Measurements from ENCODE around the gene CACNB1. TPM values are rescaled to one million over a fixed set of nuclear protein-coding genes. Genes with fewer than 3 reads are reported as not detected.

CACNB1 gene
- polyA plus RNA-seq, 1 of the 3 experiments (the other 2 are of a cell fraction), result 7.4 TPM

DNA sequence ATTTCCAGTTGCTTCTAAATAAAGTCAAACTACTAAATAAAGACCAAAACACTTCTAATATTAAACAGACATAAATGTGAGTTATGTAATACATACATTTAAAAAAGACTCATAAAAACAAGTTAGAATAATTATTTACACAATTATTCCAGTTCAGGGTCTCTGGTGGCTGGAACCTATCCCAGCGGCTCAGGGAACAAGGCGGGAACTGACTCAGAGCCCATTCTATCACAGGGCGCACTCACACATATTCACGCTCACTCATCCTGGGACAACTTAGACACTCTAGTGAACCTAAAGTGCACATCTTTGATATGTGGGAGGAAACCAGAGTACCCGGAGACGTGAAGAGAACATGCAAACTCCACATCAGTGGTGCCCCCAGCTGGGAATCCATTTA lies 71.0 kb downstream of the CACNB1 start:
- no peaks in the 10 kb centered on the region for H3K36me3 ChIP-seq (replicated peaks in 1 of 2; ENCODE audit: control insufficient read depth in 1 of 2, insufficient read depth in 2 of 2, low read length in 1 of 2)
- H4K20me1 ChIP-seq (ENCODE audit: insufficient read depth), result no peaks in the 10 kb centered on the region
- H3K27me3 ChIP-seq (ENCODE audit: insufficient read depth), result no peaks in the 10 kb centered on the region
- no peaks in the 10 kb centered on the region for H3K4me1 ChIP-seq (ENCODE audit: control insufficient read depth in 1 of 2, insufficient read depth in 2 of 2, low read depth in 1 of 2, low read length in 1 of 2)
- no peaks in the 10 kb centered on the region for H3F3A ChIP-seq (replicated peaks; ENCODE audit: insufficient read depth)
- no peaks in the 10 kb centered on the region for H3K9me3 ChIP-seq
- no peak overlapping the region for H3K9ac ChIP-seq
- H3K27ac ChIP-seq (ENCODE audit: low read depth in 2 of 2, low read length in 1 of 2), result no peak overlapping the region
- DNase-seq, result no peak
- no peak for TF ChIP-seq JUND (IDR thresholded peaks at IDR 0.05)
- no peak for TF ChIP-seq EZH2phosphoT487 (IDR thresholded peaks at IDR 0.05; ENCODE audit: borderline replicate concordance, low read depth)
- no peak for TF ChIP-seq FOSL2 (IDR thresholded peaks at IDR 0.05; ENCODE audit: borderline replicate concordance, low read depth)
- TF ChIP-seq NRF1 (IDR thresholded peaks at IDR 0.05; ENCODE audit: low read depth, low read length), result no peak
- TF ChIP-seq POLR2AphosphoS5 (IDR thresholded peaks at IDR 0.05; ENCODE audit: low read depth, low read length), result no peak
- no peak for TF ChIP-seq TAF1 (IDR thresholded peaks at IDR 0.05; ENCODE audit: borderline replicate concordance, low read depth, low read length)
- TF ChIP-seq MEF2A (IDR thresholded peaks at IDR 0.05; ENCODE audit: borderline replicate concordance, low read depth), result no peak
- TF ChIP-seq RCOR1 (IDR thresholded peaks at IDR 0.05; ENCODE audit: low read length), result no peak
- TF ChIP-seq, protein P1, sequence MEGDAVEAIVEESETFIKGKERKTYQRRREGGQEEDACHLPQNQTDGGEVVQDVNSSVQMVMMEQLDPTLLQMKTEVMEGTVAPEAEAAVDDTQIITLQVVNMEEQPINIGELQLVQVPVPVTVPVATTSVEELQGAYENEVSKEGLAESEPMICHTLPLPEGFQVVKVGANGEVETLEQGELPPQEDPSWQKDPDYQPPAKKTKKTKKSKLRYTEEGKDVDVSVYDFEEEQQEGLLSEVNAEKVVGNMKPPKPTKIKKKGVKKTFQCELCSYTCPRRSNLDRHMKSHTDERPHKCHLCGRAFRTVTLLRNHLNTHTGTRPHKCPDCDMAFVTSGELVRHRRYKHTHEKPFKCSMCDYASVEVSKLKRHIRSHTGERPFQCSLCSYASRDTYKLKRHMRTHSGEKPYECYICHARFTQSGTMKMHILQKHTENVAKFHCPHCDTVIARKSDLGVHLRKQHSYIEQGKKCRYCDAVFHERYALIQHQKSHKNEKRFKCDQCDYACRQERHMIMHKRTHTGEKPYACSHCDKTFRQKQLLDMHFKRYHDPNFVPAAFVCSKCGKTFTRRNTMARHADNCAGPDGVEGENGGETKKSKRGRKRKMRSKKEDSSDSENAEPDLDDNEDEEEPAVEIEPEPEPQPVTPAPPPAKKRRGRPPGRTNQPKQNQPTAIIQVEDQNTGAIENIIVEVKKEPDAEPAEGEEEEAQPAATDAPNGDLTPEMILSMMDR (IDR thresholded peaks at IDR 0.05), result no peak
- TF ChIP-seq SIN3A (IDR thresholded peaks at IDR 0.05; ENCODE audit: borderline replicate concordance, low read depth, low read length), result no peak
- no peak for TF ChIP-seq MXI1 (IDR thresholded peaks at IDR 0.05; ENCODE audit: low read depth, low read length)
- TF ChIP-seq, protein P2, sequence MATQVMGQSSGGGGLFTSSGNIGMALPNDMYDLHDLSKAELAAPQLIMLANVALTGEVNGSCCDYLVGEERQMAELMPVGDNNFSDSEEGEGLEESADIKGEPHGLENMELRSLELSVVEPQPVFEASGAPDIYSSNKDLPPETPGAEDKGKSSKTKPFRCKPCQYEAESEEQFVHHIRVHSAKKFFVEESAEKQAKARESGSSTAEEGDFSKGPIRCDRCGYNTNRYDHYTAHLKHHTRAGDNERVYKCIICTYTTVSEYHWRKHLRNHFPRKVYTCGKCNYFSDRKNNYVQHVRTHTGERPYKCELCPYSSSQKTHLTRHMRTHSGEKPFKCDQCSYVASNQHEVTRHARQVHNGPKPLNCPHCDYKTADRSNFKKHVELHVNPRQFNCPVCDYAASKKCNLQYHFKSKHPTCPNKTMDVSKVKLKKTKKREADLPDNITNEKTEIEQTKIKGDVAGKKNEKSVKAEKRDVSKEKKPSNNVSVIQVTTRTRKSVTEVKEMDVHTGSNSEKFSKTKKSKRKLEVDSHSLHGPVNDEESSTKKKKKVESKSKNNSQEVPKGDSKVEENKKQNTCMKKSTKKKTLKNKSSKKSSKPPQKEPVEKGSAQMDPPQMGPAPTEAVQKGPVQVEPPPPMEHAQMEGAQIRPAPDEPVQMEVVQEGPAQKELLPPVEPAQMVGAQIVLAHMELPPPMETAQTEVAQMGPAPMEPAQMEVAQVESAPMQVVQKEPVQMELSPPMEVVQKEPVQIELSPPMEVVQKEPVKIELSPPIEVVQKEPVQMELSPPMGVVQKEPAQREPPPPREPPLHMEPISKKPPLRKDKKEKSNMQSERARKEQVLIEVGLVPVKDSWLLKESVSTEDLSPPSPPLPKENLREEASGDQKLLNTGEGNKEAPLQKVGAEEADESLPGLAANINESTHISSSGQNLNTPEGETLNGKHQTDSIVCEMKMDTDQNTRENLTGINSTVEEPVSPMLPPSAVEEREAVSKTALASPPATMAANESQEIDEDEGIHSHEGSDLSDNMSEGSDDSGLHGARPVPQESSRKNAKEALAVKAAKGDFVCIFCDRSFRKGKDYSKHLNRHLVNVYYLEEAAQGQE (IDR thresholded peaks at IDR 0.05; ENCODE audit: low read depth, low read length), result no peak
- no peak for TF ChIP-seq FOXJ3 (CRISPR knock-in tag; IDR thresholded peaks at IDR 0.05)
- no peak for TF ChIP-seq RAD21 (IDR thresholded peaks at IDR 0.05; ENCODE audit: low read length)
- no peak for TF ChIP-seq ELF1 (IDR thresholded peaks at IDR 0.05)
- TF ChIP-seq, protein P3, sequence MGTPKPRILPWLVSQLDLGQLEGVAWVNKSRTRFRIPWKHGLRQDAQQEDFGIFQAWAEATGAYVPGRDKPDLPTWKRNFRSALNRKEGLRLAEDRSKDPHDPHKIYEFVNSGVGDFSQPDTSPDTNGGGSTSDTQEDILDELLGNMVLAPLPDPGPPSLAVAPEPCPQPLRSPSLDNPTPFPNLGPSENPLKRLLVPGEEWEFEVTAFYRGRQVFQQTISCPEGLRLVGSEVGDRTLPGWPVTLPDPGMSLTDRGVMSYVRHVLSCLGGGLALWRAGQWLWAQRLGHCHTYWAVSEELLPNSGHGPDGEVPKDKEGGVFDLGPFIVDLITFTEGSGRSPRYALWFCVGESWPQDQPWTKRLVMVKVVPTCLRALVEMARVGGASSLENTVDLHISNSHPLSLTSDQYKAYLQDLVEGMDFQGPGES (IDR thresholded peaks at IDR 0.05; ENCODE audit: low read depth, low read length), result no peak
- TF ChIP-seq TCF12 (IDR thresholded peaks at IDR 0.05), result no peak
- no peak for TF ChIP-seq NFIC (IDR thresholded peaks at IDR 0.05; ENCODE audit: borderline replicate concordance)
- H3K4me2 ChIP-seq, result no peak overlapping the region
- WGBS (ENCODE audit: low lambda C conversion rate), result 85% methylated on average over 6 of the region's 6 CpGs
- H2AFZ ChIP-seq (ENCODE audit: low read depth), result no peak overlapping the region
- ChIA-PET POLR2A (no interaction called here), CTCF (no interaction called here)
- no peaks in the 10 kb centered on the region for H3K79me2 ChIP-seq (ENCODE audit: insufficient read depth)
- no peaks in the 10 kb centered on the region for H3K9me2 ChIP-seq
- H3K4me3 ChIP-seq (ENCODE audit: low read depth in 2 of 2, low read length in 1 of 2), result no peak overlapping the region
